Upper lobe of left lung (tissue), 6 donors: ENCODE data around the gene PIGL. TPM values are rescaled to one million over a fixed set of nuclear protein-coding genes. Genes with fewer than 3 reads are reported as not detected.
"Not testable (repeated sequence)": the region's sequence is repeated elsewhere in the genome, so short reads cannot be mapped to it uniquely, and the experiment has no call there.

ENCODE experiments used
- ATAC-seq, 2 donors: fragments of 200-7000 bp; cut with Tn5 transposase; one replicate each; pipeline ENCODE4 v1.9.1; 2022; ENCODE audit warnings: mild to moderate bottlenecking in 2 of 2, moderate library complexity in 2 of 2; ENCODE audit not compliant: low FRiP score in 2 of 2
- DNase-seq, 2 donors: peaks; one replicate each; pipeline ENCODE4 v3.0.0-alpha.2; 2019 to 2020
- H3K27ac ChIP-seq, 4 donors: fragments of 200-600 bp; sonication (generic); one replicate each; pipeline ENCODE4 v1.5.1; 2016 to 2019
- H3K27me3 ChIP-seq, 4 donors: fragments of 200-600 bp; sonication (generic); one replicate each; pipeline ENCODE4 v1.5.1; 2017 to 2019
- H3K36me3 ChIP-seq, 4 donors: fragments of 200-600 bp; sonication (generic); one replicate each; pipeline ENCODE4 v1.5.1; 2016 to 2019
- H3K4me1 ChIP-seq, 4 donors: fragments of 200-600 bp; sonication (generic); one replicate each; pipeline ENCODE4 v1.5.1; 2018 to 2019
- H3K4me3 ChIP-seq, 4 donors: fragments of 200-600 bp; sonication (generic); one replicate each; pipeline ENCODE4 v1.5.1; 2017 to 2019; ENCODE audit warnings: mild to moderate bottlenecking in 2 of 4, moderate library complexity in 1 of 4
- H3K9me3 ChIP-seq, 4 donors: fragments of 200-600 bp; sonication (generic); one replicate each; pipeline ENCODE4 v1.5.1; 2018 to 2019
- EP300 ChIP-seq, 4 donors: sonication (generic); formaldehyde crosslinking; IDR thresholded peaks; one replicate each; pipeline ENCODE4 v1.5.1; 2017; ENCODE audit warnings: antibody characterized with exemption in 4 of 4, control low read depth in 2 of 4
- POLR2A ChIP-seq, 4 donors: fragments of 450-650 bp; IDR thresholded peaks; one replicate each; pipeline ENCODE4 v1.5.1; 2016 to 2017; ENCODE audit warnings: antibody characterized with exemption in 4 of 4, mild to moderate bottlenecking in 2 of 4
- POLR2AphosphoS5 ChIP-seq, 2 donors: sonication (generic); formaldehyde crosslinking; IDR thresholded peaks; one replicate each; pipeline ENCODE4 v1.5.1; 2017; ENCODE audit warnings: antibody characterized with exemption in 2 of 2
- WGBS, 2 donors: methylation state at CpG; one replicate each; pipeline ENCODE4 v1.1.5; 2017 to 2018; 5-methylcytosine and 5-hydroxymethylcytosine counted together
- total RNA-seq, 6 donors: library from RNA; depleted of rRNA in 4 of 6; stranded (reverse); fragments of >200 nt in 4 of 6; gene quantifications; one replicate each; pipeline versions ENCODE4 v1.1.0 to v1.2.1, GENCODE V29; 2016 to 2021
- TF ChIP-seq, protein P1 (sequence below), 6 experiments: fragments of 450-650 bp in 4 of 6; fragments of 200-600 bp in 2 of 6; sonication (generic) in 2 of 6; IDR thresholded peaks; one replicate each; pipeline ENCODE4 v1.5.1; 2016 to 2019; ENCODE audit warnings: antibody characterized with exemption in 6 of 6
- donor health status: DM: no; HTN: no; CAD: no; lungs with moderate emphysema.
- donor health status: DM: no; HTN: yes; CAD: no; lungs with severe emphysema.

PIGL gene
- total RNA-seq, 6 donors from 2014 or later = 20.8 to 207 (median 53.1) TPM

DNA sequence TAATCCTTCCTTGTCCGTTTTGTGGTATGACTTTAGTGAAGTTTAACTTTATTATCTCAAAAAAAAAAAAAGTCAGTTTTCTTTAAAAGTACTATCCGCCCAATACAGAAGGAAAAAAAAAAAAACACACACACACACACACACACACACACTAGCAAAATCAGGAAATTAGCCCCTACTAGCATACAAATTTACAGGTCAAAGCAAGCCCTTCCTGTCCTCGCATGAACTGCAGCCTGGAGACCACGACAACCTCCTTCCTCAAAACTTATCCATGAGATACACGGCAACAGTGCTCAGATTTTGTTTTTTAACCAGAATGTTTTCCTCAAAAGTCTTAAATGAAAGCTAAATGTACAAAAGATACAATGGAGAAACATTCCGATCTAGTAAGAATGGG lies 17.9 kb upstream of the PIGL start:
- no peaks in the 10 kb centered on the region for H3K27me3 ChIP-seq
- WGBS, 2 donors = 29 to 34% methylated on average over 6 of the region's 6 CpGs
- H3K9me3 ChIP-seq = no peaks in the 10 kb centered on the region
- H3K36me3 ChIP-seq = peaks cover 0 to 12% (median 2%) of the 10 kb centered on the region in 4 donors
- peaks cover 28 to 50% (median 48%) of the 10 kb centered on the region in 4 donors for H3K4me1 ChIP-seq
- TF ChIP-seq EP300 (IDR thresholded peaks at IDR 0.05) (no peak), POLR2A (IDR thresholded peaks at IDR 0.05) (no peak), POLR2AphosphoS5 (IDR thresholded peaks at IDR 0.05) (no peak)
- TF ChIP-seq, protein P1, sequence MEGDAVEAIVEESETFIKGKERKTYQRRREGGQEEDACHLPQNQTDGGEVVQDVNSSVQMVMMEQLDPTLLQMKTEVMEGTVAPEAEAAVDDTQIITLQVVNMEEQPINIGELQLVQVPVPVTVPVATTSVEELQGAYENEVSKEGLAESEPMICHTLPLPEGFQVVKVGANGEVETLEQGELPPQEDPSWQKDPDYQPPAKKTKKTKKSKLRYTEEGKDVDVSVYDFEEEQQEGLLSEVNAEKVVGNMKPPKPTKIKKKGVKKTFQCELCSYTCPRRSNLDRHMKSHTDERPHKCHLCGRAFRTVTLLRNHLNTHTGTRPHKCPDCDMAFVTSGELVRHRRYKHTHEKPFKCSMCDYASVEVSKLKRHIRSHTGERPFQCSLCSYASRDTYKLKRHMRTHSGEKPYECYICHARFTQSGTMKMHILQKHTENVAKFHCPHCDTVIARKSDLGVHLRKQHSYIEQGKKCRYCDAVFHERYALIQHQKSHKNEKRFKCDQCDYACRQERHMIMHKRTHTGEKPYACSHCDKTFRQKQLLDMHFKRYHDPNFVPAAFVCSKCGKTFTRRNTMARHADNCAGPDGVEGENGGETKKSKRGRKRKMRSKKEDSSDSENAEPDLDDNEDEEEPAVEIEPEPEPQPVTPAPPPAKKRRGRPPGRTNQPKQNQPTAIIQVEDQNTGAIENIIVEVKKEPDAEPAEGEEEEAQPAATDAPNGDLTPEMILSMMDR (IDR thresholded peaks at IDR 0.05) = no peak
- DNase-seq (no peak), ATAC-seq (no peak)
- H3K27ac ChIP-seq = peak overlapping the region in 1 of 4 donors; percentile 59
- no peak overlapping the region for H3K4me3 ChIP-seq

DNA sequence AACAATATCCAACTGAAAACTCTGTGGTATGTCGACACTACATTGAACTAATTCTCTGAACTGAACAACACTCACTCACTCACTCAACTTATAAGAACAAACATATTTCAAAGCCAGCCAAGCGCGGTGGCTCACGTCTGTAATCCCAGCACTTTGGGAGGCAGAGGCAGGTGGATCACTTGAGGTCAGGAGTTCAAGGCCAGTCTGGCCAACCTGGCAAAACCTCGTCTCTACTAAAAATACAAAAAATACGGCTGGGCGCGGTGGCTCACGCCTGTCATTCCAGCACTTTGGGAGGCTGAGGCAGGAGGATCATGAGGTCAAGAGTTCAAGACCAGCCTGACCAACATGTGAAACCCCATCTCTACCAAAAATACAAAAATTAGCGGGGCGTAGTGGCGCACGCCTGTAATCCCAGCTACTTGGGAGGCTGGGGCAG lies 15.3 kb upstream of the PIGL start:
- H3K9me3 ChIP-seq, H3K4me3 ChIP-seq, DNase-seq, H3K36me3 ChIP-seq, H3K27me3 ChIP-seq, ATAC-seq: not testable (repeated sequence)
- H3K27ac ChIP-seq = peak overlapping the region in 3 of 4 donors; percentile 29 to 71 (median 59)
- 73 to 88% methylated on average over 13 of the region's 13 CpGs for WGBS, 2 donors
- peaks cover 33 to 66% (median 50%) of the 10 kb centered on the region in 4 donors for H3K4me1 ChIP-seq

GRCh38 chr17:16202554-16203500 lies 14.2 kb upstream of the PIGL start:
- not testable (repeated sequence) for H3K27me3 ChIP-seq, ATAC-seq, H3K36me3 ChIP-seq, H3K9me3 ChIP-seq, H3K4me3 ChIP-seq
- WGBS, 2 donors = 47 to 48% methylated on average over 5 of the region's 5 CpGs
- Histone ChIP-seq H3K27ac (peak overlapping the region; percentile 46 to 71 (median 54)), H3K4me1 (peaks cover 33 to 66% (median 50%) of the 10 kb centered on the region in 4 donors)
- TF ChIP-seq POLR2A (IDR thresholded peaks at IDR 0.05) = peak in 1 of 4 donors; percentile 13
- DNase-seq = peak in 1 of 2 donors; percentile 45

DNA sequence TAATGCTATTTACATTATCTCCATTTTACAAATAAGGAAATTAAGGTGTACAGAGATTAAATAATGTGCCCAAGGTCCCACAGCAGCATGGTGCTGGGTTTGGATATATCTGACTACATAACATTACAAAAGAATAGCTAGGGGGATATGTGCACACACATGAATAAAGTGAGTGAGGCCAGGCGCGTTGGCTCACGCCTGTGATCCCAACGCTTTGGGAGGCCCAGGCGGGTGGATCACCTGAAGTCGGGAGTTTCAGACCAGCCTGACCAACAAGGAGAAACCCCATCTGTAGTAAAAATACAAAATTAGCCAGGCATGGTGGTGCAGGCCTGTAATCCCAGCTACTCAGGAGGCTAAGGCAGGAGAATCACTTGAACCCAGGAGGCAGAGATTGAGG lies 12.2 kb upstream of the PIGL start:
- DNase-seq = not testable (repeated sequence)

GRCh38 chr17:16211590-16211989 lies 5.4 kb upstream of the PIGL start:
- no peak overlapping the region for H3K4me3 ChIP-seq
- ATAC-seq (no peak), DNase-seq (no peak)
- TF ChIP-seq, protein P1 (IDR thresholded peaks at IDR 0.05) = no peak
- no peak for TF ChIP-seq POLR2AphosphoS5 (IDR thresholded peaks at IDR 0.05)
- no peak for TF ChIP-seq EP300 (IDR thresholded peaks at IDR 0.05)
- TF ChIP-seq POLR2A (IDR thresholded peaks at IDR 0.05) = no peak
- 81 to 86% methylated on average over 3 of the region's 3 CpGs for WGBS, 2 donors
- peaks cover 26 to 54% (median 28%) of the 10 kb centered on the region in 4 donors for H3K4me1 ChIP-seq
- H3K9me3 ChIP-seq = no peaks in the 10 kb centered on the region
- H3K27me3 ChIP-seq = no peaks in the 10 kb centered on the region
- H3K27ac ChIP-seq = no peak overlapping the region
- H3K36me3 ChIP-seq = no peaks in the 10 kb centered on the region

More for the DNA sequence above, 12.2 kb upstream of the PIGL start:
- not testable (repeated sequence) for H3K36me3 ChIP-seq, H3K27ac ChIP-seq, H3K9me3 ChIP-seq, ATAC-seq, H3K4me3 ChIP-seq, H3K27me3 ChIP-seq
- 91 to 95% methylated on average over 6 of the region's 6 CpGs for WGBS, 2 donors
- peaks cover 26 to 57% (median 39%) of the 10 kb centered on the region in 4 donors for H3K4me1 ChIP-seq

GRCh38 chr17:16212793-16213192 lies 4.2 kb upstream of the PIGL start:
- Histone ChIP-seq H3K27ac (no peak overlapping the region), H3K4me3 (no peak overlapping the region), H3K27me3 (no peaks in the 10 kb centered on the region), H3K9me3 (no peaks in the 10 kb centered on the region), H3K4me1 (peaks cover 31 to 60% (median 35%) of the 10 kb centered on the region in 4 donors), H3K36me3 (no peaks in the 10 kb centered on the region)
- no peak for TF ChIP-seq POLR2AphosphoS5 (IDR thresholded peaks at IDR 0.05)
- TF ChIP-seq, protein P1 (IDR thresholded peaks at IDR 0.05) = no peak
- no peak for TF ChIP-seq EP300 (IDR thresholded peaks at IDR 0.05)
- TF ChIP-seq POLR2A (IDR thresholded peaks at IDR 0.05) = no peak
- DNase-seq = no peak
- ATAC-seq = no peak
- 91 to 93% methylated on average over 6 of the region's 6 CpGs for WGBS, 2 donors
